HG03196 (cell line): Measurements from ENCODE around the gene ARL13B.

Experiments
- ATAC-seq: cut with Tn5 transposase; IDR thresholded peaks from one replicate; pipeline ENCODE4 v1.9.1; 2021; ENCODE audit not compliant: unreplicated experiment

Gene ARL13B

GRCh38 chr3:94098452-94098851 is 118.5 kb downstream of the ARL13B start:
- ATAC-seq: no peak

- ATAC-seq: no peak
Measured at GRCh38 chr3:94099311-94099710, 119.4 kb downstream of the ARL13B start.

GRCh38 chr3:94101860-94102259 is 121.9 kb downstream of the ARL13B start:
- ATAC-seq: no peak
